ENCODE results near the gene TUBGCP3.
A peak's percentile ranks its signal among the peaks of the same experiment; 100 is the strongest.

TUBGCP3 gene

GRCh38 chr13:112444416-112445399 is 143.2 kb downstream of the TUBGCP3 start:
- no peaks in the 10 kb centered on the region for H3K36me3 ChIP-seq (ENCODE audit: control insufficient read depth, insufficient read depth, low read length)
- no peak for DNase-seq (ENCODE audit: extremely low read depth, insufficient read length)
- no peak for TF ChIP-seq CTCF (IDR thresholded peaks at IDR 0.05; ENCODE audit: insufficient read depth, low read length, poor library complexity, severe bottlenecking)
- H3K27me3 ChIP-seq (replicated peaks; ENCODE audit: control insufficient read depth, insufficient read depth, low read length) = no peaks in the 10 kb centered on the region
- H3K4me3 ChIP-seq (replicated peaks; ENCODE audit: low read depth, low read length) = no peak overlapping the region

GRCh38 chr13:112443995-112444311 is 144.0 kb downstream of the TUBGCP3 start:
- Histone ChIP-seq H3K4me3 (replicated peaks; ENCODE audit: low read depth, low read length) (no peak overlapping the region), H3K27me3 (replicated peaks; ENCODE audit: control insufficient read depth, insufficient read depth, low read length) (no peaks in the 10 kb centered on the region), H3K36me3 (ENCODE audit: control insufficient read depth, insufficient read depth, low read length) (no peaks in the 10 kb centered on the region)
- peak; percentile 28 for DNase-seq (ENCODE audit: extremely low read depth, insufficient read length)
- peak; percentile 90 for TF ChIP-seq CTCF (IDR thresholded peaks at IDR 0.05; ENCODE audit: insufficient read depth, low read length, poor library complexity, severe bottlenecking)

- Histone ChIP-seq H3K36me3 (ENCODE audit: control insufficient read depth, insufficient read depth, low read length) (no peaks in the 10 kb centered on the region), H3K27me3 (replicated peaks; ENCODE audit: control insufficient read depth, insufficient read depth, low read length) (no peaks in the 10 kb centered on the region), H3K4me3 (replicated peaks; ENCODE audit: low read depth, low read length) (no peak overlapping the region)
- no peak for DNase-seq (ENCODE audit: extremely low read depth, insufficient read length)
- TF ChIP-seq CTCF (IDR thresholded peaks at IDR 0.05; ENCODE audit: insufficient read depth, low read length, poor library complexity, severe bottlenecking) = peak; percentile 43
Observed at GRCh38 chr13:112443191-112443994, 144.6 kb downstream of the TUBGCP3 start.

- no peaks in the 10 kb centered on the region for H3K27me3 ChIP-seq (replicated peaks; ENCODE audit: control insufficient read depth, insufficient read depth, low read length)
- H3K4me3 ChIP-seq (replicated peaks; ENCODE audit: low read depth, low read length) = no peak overlapping the region
- no peak for TF ChIP-seq CTCF (IDR thresholded peaks at IDR 0.05; ENCODE audit: insufficient read depth, low read length, poor library complexity, severe bottlenecking)
- no peaks in the 10 kb centered on the region for H3K36me3 ChIP-seq (ENCODE audit: control insufficient read depth, insufficient read depth, low read length)
- no peak for DNase-seq (ENCODE audit: extremely low read depth, insufficient read length)
Observed at GRCh38 chr13:112442483-112443090, 145.4 kb downstream of the TUBGCP3 start.

GRCh38 chr13:112441779-112442310 is 146.1 kb downstream of the TUBGCP3 start:
- Histone ChIP-seq H3K36me3 (ENCODE audit: control insufficient read depth, insufficient read depth, low read length) (no peaks in the 10 kb centered on the region), H3K27me3 (replicated peaks; ENCODE audit: control insufficient read depth, insufficient read depth, low read length) (no peaks in the 10 kb centered on the region), H3K4me3 (replicated peaks; ENCODE audit: low read depth, low read length) (no peak overlapping the region)
- TF ChIP-seq CTCF (IDR thresholded peaks at IDR 0.05; ENCODE audit: insufficient read depth, low read length, poor library complexity, severe bottlenecking) = no peak
- DNase-seq (ENCODE audit: extremely low read depth, insufficient read length) = no peak

All from GM06990 (cell line).